ENCODE measurements around the gene TNNT2. TPM values are rescaled to one million over a fixed set of nuclear protein-coding genes. Genes with fewer than 3 reads are reported as not detected.

TNNT2 gene
- total RNA-seq, 4 donors from 2014 or later, result not detected

DNA sequence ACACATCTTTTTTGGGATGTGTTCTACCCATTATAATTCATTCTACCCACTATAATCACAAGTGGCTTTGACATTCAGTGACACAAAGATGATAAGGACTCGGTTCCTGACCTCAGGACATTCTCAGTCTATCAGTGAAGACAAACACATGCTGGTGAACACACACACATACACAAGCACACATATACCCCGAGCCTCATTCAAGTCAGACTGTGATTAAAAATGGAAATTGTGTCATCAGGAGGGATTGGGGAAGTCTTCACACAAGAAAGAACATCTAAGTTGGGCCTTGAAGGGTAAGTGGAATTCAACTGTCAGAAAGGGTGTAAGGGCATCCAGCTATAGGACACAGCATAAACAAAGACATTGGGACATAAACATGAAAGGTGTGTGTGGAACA is 24.2 kb upstream of the TNNT2 start:
- TF ChIP-seq, protein P1, sequence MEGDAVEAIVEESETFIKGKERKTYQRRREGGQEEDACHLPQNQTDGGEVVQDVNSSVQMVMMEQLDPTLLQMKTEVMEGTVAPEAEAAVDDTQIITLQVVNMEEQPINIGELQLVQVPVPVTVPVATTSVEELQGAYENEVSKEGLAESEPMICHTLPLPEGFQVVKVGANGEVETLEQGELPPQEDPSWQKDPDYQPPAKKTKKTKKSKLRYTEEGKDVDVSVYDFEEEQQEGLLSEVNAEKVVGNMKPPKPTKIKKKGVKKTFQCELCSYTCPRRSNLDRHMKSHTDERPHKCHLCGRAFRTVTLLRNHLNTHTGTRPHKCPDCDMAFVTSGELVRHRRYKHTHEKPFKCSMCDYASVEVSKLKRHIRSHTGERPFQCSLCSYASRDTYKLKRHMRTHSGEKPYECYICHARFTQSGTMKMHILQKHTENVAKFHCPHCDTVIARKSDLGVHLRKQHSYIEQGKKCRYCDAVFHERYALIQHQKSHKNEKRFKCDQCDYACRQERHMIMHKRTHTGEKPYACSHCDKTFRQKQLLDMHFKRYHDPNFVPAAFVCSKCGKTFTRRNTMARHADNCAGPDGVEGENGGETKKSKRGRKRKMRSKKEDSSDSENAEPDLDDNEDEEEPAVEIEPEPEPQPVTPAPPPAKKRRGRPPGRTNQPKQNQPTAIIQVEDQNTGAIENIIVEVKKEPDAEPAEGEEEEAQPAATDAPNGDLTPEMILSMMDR (IDR thresholded peaks at IDR 0.05; ENCODE audit: low read depth), result no peak

DNA sequence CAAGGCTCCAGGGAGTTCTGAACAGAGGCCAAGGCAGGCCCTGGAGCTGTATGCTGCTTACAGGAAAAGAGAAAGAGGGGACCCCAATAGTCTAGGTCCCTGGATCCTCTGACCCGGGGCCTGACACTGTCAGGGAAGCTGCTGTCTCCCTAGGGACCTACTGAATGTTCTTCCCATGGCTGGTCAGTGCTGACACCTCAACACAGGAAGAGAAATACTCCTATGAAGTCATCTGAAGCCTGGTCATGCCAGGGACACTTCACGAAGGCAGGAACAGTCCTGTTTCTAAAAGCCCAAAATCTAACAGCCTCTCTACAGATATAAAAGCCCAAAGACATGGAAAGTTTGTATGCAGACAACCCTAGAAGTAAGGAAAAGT is 23.4 kb upstream of the TNNT2 start:
- TF ChIP-seq, protein P1 (IDR thresholded peaks at IDR 0.05; ENCODE audit: low read depth), result no peak

DNA sequence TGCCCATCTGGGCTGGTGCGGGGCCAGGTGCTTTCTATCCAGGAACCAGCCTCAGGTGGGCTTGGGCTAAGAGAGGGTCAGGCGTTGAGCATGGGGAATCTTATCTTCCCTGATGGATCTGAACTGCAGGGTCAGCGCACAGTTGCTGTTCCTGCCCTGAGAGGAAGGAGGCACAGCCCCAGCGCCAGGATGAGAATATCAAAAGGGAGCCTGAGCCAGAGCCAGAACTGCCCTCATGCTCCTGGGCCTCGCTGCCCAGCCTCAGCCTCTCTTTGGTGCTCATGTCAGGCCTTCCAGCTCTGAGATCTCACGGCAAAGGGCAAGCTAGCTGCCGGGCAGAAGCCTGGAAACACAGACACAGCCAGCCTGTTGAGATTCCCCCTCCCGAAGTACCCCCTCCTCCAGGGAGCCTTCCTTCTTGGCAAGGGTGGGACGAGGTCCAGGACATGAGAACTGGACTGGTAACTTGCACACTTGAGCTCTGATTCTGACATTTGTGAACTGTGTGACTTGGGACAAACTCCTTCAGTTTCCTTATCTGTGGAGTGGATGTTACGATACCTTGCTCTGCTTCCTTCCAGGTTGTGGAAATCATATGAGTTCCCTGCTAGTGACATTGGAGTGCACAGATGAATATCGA is 22.9 kb upstream of the TNNT2 start:
- TF ChIP-seq, protein P1 (IDR thresholded peaks at IDR 0.05; ENCODE audit: low read depth), result no peak

DNA sequence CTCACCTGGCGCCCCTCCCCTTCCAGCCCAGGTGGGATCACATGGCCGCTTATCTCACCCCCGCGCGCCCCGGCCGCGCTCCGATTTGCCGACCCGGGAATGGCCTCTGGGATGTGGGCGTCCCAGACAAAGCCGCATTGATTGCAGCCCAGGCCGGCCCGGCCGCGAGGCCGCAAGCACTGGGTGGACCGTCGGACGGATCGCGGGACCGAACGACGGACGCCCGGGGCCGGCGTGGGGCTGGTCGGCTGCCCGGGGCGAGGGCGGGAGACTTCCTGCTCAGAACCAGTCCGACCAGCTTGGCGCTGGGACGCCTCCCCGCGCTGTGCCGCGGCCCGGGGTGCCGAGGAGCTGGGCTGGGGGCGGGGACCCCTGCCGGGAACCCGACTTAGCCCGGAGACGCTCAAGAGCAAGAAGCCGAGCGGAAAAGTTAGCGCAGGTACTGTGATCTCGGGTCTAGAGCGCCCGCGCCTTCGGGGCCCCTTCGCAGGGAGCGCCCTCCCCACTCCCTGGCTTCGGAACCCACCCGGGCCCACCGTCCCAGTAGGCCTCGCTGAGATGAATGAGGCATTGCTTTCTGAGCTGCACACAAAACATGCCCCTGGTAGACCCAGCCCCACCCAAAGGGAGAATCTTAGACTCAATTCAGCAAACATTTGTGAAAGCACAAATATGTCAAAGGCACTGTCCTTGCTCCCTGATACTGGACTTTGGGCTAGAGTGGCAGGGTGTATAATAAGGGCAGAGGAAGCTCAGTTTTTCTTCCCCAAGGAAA is 22.1 kb upstream of the TNNT2 start:
- TF ChIP-seq, protein P1 (IDR thresholded peaks at IDR 0.05; ENCODE audit: low read depth), result no peak

DNA sequence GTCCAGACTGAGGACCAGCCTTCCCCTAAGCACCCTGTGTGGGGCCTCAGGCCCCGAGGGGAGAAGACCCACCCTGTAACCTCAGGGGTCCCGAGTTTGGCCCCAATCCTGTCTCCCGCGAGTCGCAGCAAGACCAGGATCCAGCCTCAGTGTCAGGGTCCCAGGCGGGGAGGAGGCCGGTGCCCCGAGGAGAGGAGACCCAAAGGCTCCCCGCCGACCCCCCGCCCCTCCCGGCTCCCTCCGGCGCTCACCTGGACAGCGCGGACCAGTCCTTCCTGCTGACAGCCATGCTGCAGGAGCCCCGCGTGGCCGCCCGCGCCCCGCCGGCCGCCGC is 21.5 kb upstream of the TNNT2 start, which contains the start of gene LAD1:
Gene LAD1, minus strand, starts transcription at position 307 of the 334 bp plus-strand sequence. Its CDS starts 18 bp downstream, at position 289.
- TF ChIP-seq, protein P1 (IDR thresholded peaks at IDR 0.05; ENCODE audit: low read depth), result no peak

DNA sequence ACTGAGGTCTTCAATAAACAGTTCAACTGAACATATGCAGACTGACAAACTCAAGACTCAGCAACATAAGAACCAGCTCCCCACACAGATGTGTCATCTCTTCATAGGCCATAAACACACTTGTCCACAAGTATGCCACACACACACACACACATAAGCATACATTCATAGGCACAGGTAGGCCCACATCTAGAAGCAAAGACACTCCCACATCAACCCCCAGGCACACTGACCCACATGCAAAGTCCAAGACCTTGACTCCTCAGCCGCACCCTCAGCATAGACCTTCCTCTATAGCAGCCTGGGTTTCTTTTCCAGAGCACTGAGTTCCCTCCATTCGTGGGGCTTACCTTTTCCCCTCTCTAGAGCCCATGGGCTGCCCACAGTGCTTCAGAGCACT is 20.2 kb upstream of the TNNT2 start:
- TF ChIP-seq, protein P1 (IDR thresholded peaks at IDR 0.05; ENCODE audit: low read depth), result no peak

DNA sequence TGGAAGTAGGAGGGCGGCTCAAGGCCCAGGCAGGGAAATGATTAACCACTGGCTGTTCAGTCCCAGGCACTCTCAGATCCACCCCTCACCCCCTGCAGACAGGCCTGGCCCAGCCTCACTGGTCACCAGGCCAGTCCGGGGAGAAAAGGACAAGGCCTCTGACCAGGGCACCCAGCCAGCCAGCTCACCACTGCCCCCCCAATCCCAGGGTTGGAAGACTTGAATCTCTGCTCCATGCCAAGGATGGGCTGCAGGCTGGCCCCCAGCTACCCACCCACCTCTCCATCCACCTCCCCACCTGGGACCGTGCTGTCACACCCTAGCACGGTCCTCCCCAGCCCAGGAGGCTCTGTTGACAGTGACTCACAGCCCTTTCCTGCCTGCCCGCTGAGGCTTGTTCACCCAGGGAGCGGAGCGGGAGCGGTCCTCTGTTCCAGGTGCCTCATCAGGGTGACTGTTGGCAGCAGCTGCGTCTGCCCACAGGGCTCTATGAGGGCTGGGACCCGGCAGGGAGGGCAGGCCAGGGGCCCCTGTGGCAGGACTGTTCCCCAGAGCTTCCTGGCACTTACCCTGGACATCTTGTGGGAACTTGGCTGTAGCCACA is 19.5 kb upstream of the TNNT2 start:
- TF ChIP-seq, protein P1 (IDR thresholded peaks at IDR 0.05; ENCODE audit: low read depth), result no peak

All from subcutaneous adipose tissue (tissue), 4 donors.